SK-N-SH treated with all-trans-retinoic acid at 6 μM for 48 hours (cell line): Measurements from ENCODE around the gene GLI3.

ENCODE experiments used
- RARB ChIP-seq: fragments of 250-450 bp; sonication (Bioruptor Pico); IDR thresholded peaks from 2 replicates; pipeline ENCODE4 v1.8.0; 2021; ENCODE audit warnings: mild to moderate bottlenecking, moderate library complexity
- ZFP3 ChIP-seq: fragments of 250-450 bp; sonication (Bioruptor Pico); IDR thresholded peaks from 2 replicates; pipeline ENCODE4 v1.5.0; 2020; ENCODE audit warnings: mild to moderate bottlenecking, moderate library complexity
- ZNF8 ChIP-seq: fragments of 450-650 bp; formaldehyde crosslinking; IDR thresholded peaks from 2 replicates; pipeline ENCODE4 v1.5.0; 2020; ENCODE audit warnings: mild to moderate bottlenecking, moderate library complexity
- TF ChIP-seq, protein P1 (sequence below): fragments of 250-450 bp; sonication (Bioruptor Pico); IDR thresholded peaks from 2 replicates; pipeline ENCODE4 v1.8.0; 2020; ENCODE audit warnings: mild to moderate bottlenecking, moderate library complexity, borderline replicate concordance

- TF ChIP-seq ZNF8 (no peak), RARB (no peak), ZFP3 (CRISPR knock-in tag) (no peak)
- TF ChIP-seq, protein P1, sequence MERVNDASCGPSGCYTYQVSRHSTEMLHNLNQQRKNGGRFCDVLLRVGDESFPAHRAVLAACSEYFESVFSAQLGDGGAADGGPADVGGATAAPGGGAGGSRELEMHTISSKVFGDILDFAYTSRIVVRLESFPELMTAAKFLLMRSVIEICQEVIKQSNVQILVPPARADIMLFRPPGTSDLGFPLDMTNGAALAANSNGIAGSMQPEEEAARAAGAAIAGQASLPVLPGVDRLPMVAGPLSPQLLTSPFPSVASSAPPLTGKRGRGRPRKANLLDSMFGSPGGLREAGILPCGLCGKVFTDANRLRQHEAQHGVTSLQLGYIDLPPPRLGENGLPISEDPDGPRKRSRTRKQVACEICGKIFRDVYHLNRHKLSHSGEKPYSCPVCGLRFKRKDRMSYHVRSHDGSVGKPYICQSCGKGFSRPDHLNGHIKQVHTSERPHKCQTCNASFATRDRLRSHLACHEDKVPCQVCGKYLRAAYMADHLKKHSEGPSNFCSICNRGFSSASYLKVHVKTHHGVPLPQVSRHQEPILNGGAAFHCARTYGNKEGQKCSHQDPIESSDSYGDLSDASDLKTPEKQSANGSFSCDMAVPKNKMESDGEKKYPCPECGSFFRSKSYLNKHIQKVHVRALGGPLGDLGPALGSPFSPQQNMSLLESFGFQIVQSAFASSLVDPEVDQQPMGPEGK (CRISPR knock-in tag): no peak
These were observed 222.1 kb downstream of the GLI3 start for GRCh38 chr7:42014625-42015618.
